Effector memory CD8-positive, alpha-beta T cell (primary cell): ENCODE results near the gene ZP3.
A peak's percentile ranks its signal among the peaks of the same experiment; 100 is the strongest.
"Not testable (repeated sequence)": the region's sequence is repeated elsewhere in the genome, so short reads cannot be mapped to it uniquely, and the experiment has no call there.

Source experiments
- ATAC-seq: fragments of 150-1000 bp; cut with Tn5 transposase; replicated peaks from 2 replicates; pipeline ENCODE4 v1.10.0; 2021; ENCODE audit warnings: mild to moderate bottlenecking, moderate library complexity
- DNase-seq, 3 experiments: peaks; one replicate each; pipeline ENCODE4 v3.0.0; 2021
- H3K27ac Mint-ChIP-seq, 2 donors: one replicate each; pipeline ENCODE4 v1.8.0; 2022; ENCODE audit warnings: mild to moderate bottlenecking in 2 of 2, mixed read lengths in 2 of 2, moderate library complexity in 2 of 2
- H3K27me3 Mint-ChIP-seq, 2 donors: one replicate each; pipeline ENCODE4 v1.8.0; 2022; ENCODE audit warnings: mixed read lengths in 2 of 2
- H3K36me3 Mint-ChIP-seq: one replicate; pipeline ENCODE4 v1.8.0; 2022; ENCODE audit warnings: mild to moderate bottlenecking, moderate library complexity, mixed read lengths; ENCODE audit not compliant: insufficient read depth
- H3K4me1 Mint-ChIP-seq, 2 donors: one replicate each; pipeline ENCODE4 v1.8.0; 2022; ENCODE audit warnings: low read depth in 2 of 2, mixed read lengths in 2 of 2
- H3K4me3 Mint-ChIP-seq, 2 donors: one replicate each; pipeline ENCODE4 v1.8.0; 2022; ENCODE audit warnings: mild to moderate bottlenecking in 2 of 2, mixed read lengths in 2 of 2, moderate library complexity in 2 of 2
- H3K9me3 Mint-ChIP-seq, 2 donors: one replicate each; pipeline ENCODE4 v1.8.0; 2022; ENCODE audit warnings: mixed read lengths in 2 of 2

ZP3 gene

DNA sequence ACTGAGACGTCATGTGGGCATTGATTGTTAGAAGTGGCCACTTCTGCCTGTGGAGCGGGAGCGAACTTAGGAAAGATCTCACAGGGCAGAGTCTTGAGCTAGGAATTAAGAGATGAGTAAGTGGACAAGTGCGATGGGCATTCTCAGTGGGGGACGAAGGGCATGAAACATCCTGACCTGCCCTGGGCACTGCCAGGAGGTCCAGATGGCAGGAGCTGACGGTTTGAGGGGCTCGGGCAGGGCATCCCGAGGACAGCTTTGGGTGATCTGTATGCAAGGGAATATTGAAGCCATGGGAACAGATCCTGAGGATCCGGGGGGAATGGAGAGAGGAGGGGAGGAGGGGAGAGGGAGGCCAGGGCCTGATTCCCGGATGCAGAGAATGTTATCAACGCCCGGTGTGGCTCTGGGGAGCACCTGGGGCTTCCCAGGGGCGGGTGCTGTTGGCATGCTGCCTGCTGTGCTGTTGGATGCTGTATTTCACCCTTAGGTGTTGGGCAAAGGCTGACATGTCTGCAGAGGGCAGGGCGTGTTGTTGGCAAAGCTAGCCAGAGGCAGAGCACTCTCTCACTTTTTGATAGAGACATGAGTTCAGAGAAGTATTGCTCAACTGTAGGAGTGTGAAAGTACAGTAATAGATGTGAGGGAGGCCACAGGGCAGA is 43.1 kb downstream of the ZP3 start:
- not testable (repeated sequence) for H3K9me3 Mint-ChIP-seq, H3K27ac Mint-ChIP-seq, ATAC-seq, H3K4me3 Mint-ChIP-seq, DNase-seq, H3K27me3 Mint-ChIP-seq, H3K4me1 Mint-ChIP-seq
- peaks cover 16% of the 10 kb centered on the region for H3K36me3 Mint-ChIP-seq

DNA sequence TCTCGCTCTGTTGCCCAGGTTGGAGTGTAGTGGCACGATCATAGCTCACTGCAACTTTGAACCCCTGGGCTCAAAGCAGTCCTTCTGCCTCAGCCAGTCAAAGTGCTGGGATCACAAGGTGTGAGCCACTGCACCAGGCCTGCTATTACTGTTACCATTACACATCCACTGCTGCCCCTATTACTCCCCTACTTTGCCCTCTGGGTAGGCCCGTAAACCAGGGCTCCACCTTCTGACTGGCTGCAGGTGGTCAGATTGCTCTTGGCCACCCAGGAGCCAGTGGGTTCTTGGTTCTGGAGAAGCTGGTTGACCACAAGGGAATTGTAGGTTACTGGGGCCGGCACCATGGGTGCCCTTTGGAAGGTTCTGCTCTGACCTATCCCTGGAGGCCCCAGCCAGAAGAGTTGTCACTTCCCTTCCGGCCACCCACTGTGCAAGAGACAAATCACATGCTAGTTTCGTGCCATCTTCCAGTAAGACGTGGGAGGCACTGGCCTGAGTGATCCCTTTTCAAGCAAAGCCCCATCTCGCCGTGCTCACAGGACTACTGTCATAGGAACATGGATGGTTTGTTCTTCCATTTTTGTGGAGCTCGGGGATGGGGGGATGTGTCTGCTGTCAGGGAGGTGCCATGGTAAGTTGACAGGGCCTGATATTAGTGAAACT is 46.9 kb downstream of the ZP3 start:
- not testable (repeated sequence) for H3K27me3 Mint-ChIP-seq, DNase-seq, H3K9me3 Mint-ChIP-seq, H3K4me3 Mint-ChIP-seq, ATAC-seq, H3K4me1 Mint-ChIP-seq, H3K27ac Mint-ChIP-seq
- peaks cover 19% of the 10 kb centered on the region for H3K36me3 Mint-ChIP-seq

DNA sequence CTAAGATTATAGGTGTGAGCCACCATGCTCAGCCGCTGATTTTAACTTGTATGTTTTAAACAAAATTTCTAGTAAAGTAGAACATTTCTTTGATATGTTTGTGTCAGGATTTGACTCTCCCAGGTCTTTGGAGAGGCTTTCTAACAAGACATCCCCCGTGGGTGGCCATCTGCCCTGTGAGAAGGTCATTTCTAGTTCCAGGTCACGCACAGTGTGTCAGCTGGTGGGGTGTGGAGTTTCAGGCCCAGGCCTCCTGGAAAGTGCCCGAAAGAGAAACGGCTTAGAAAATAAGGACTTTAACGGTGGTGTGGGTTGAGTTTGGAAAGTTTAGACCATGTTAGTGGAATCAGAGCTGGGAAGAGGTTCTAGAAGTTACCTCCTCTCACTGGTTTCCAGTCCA is 48.3 kb downstream of the ZP3 start:
- H3K27me3 Mint-ChIP-seq, H3K4me3 Mint-ChIP-seq, H3K9me3 Mint-ChIP-seq, H3K27ac Mint-ChIP-seq, H3K4me1 Mint-ChIP-seq, DNase-seq, ATAC-seq: not testable (repeated sequence)
- H3K36me3 Mint-ChIP-seq = peaks cover 18% of the 10 kb centered on the region

DNA sequence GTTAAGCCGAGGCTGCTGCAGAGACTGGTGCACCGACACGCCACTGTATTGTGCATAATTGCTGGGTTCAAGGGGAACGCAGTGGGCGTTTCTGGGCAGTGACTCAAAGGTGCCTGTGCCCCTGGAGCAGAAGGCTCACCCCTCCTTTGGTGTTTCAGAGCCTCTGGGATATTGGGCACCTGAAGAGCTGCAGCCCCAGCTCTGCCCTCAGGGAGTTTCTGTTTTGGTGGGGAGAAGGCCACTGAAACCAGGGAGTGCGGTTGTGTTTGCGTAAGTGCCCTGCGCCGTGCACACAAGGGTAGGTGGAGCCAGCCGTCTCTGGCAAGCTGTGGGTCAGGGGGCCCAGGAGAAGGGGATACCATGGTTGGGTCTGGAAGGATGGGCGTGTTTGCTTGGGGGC is 51.5 kb downstream of the ZP3 start:
- H3K27me3 Mint-ChIP-seq, H3K4me3 Mint-ChIP-seq, ATAC-seq, H3K9me3 Mint-ChIP-seq, H3K4me1 Mint-ChIP-seq, H3K27ac Mint-ChIP-seq, DNase-seq: not testable (repeated sequence)
- H3K36me3 Mint-ChIP-seq = peaks cover 13% of the 10 kb centered on the region

DNA sequence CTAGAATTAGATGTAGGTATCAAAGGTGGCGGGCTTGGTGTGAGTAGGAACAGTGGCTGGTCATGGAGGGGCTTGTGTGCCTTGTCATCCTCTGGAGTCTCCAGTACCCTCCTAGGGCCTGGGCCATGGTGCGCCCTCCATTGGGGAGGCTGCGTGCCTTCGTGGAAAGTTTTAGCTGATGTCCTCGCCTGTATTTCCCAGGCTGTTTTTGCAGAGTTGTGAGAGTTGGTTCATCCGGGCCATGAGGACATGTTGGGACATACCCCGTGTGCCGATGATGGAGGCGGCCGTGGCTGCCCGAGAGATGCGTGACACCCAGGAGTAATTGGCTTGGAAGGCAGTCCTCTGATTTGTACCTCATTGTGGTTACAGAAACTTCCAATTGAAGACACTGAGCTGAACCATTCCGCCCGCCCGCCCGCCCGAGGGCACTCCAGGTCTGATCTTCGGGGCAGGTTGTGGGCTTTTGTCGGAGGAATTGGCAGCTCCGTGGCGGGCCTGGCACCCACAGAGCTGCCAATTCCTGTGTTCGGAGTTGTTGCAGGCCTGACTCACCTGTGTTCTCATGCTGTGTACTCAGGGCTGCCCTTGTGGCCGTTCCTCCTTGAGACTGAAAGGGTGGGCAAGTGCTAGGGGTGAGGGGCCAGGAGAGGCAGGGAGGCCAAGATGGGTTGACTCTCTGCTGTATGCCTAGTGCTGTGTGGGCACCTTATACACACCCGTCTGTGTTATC is 52.2 kb downstream of the ZP3 start:
- not testable (repeated sequence) for H3K27me3 Mint-ChIP-seq, H3K9me3 Mint-ChIP-seq, H3K4me3 Mint-ChIP-seq, DNase-seq, ATAC-seq, H3K27ac Mint-ChIP-seq, H3K36me3 Mint-ChIP-seq, H3K4me1 Mint-ChIP-seq

DNA sequence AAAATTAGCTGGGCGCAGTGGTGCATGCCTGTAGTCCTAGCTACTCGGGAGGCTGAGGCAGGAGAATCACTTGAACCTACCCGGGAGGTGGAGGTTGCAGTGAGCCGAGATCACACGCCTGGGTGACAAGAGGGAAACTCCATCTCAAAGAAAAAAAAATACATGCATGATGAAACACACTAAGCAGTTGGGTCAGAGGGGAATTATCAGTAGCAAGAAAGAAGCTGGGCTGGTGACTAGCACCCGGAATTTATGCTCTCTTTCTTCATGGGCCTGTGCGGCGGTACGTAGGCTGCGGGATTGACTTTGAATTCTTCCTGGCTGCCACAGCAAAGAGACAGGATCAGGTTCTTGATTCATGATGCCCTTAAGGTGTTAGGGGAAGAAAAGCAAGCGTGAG is 54.9 kb downstream of the ZP3 start:
- H3K27me3 Mint-ChIP-seq, H3K4me1 Mint-ChIP-seq, DNase-seq, ATAC-seq, H3K36me3 Mint-ChIP-seq, H3K4me3 Mint-ChIP-seq, H3K9me3 Mint-ChIP-seq: not testable (repeated sequence)
- peak overlapping the region in 1 of 2 donors; percentile 29 for H3K27ac Mint-ChIP-seq

DNA sequence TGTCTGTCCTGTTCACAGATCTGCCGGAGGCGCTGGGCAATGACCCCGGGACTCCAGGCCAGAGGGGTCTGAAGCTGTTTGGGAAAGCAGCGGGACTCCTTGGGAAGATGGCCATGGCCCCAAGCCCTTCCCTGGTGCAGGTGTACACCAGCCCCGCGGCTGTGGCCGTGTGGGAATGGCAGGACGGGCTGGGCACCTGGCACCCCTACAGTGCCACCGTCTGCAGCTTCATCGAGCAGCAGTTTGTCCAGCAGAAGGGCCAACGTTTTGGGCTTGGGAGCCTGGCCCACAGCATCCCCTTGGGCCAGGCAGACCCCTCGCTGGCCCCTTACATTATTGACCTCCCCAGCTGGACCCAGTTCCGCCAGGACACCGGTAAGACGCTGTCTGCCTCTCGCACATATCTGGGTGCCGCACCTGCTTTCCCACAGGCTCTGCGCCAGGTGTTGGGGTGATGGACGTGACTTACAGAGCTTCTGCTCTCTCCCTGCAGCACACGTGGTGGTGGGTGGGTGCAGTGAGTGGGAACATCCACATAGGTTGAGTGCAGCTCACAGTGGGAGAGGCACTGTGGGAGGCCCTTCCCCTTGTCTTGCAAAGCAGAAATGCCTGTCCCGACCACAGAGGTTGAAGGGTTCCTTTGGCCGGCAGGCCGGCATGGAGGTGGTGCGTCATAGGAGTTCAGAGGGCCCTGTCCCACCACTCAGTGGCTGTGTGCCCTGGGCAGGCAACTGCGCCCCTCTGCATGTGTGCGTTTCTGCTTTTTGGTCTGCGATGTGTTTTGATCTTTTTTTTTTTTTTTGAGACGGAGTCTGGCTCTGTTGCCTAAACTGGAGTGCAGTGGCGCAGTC is 55.9 kb downstream of the ZP3 start:
- H3K36me3 Mint-ChIP-seq, H3K4me1 Mint-ChIP-seq, H3K9me3 Mint-ChIP-seq, H3K4me3 Mint-ChIP-seq, H3K27me3 Mint-ChIP-seq, H3K27ac Mint-ChIP-seq, DNase-seq, ATAC-seq: not testable (repeated sequence)

DNA sequence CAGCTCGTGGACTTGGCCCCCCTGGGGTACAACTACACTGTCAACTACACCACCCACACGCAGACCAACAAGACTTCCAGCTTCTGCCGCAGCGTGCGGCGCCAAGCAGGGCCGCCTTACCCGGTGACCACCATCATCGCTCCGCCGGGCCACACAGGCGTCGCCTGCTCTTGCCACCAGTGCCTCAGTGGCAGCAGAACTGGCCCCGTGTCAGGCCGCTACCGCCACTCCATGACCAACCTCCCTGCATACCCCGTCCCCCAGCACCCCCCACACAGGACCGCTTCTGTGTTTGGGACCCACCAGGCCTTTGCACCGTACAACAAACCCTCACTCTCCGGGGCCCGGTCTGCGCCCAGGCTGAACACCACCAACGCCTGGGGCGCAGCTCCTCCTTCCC is 57.9 kb downstream of the ZP3 start:
- H3K27ac Mint-ChIP-seq, DNase-seq, H3K36me3 Mint-ChIP-seq, ATAC-seq, H3K9me3 Mint-ChIP-seq, H3K27me3 Mint-ChIP-seq, H3K4me3 Mint-ChIP-seq, H3K4me1 Mint-ChIP-seq: not testable (repeated sequence)

DNA sequence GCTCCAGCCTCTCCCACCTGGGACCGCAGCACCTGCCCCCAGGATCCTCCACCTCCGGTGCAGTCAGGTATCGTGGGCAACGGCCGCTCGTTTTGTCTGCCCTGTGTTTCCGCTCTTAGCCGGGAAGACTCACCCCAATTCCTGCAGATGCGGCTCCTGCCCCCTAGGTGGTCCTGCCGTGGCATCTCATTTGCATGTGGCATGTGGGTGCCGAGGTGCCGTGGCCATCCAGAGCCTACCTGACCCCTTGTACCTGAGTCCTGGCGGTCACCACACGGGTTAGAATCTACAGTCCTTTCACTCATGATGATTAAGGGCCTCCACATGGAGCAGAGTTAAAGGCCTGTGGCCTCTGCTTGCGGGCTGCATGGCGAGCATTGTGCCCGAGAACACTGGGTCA is 58.3 kb downstream of the ZP3 start:
- not testable (repeated sequence) for H3K4me1 Mint-ChIP-seq, H3K9me3 Mint-ChIP-seq, H3K36me3 Mint-ChIP-seq, DNase-seq, ATAC-seq, H3K27ac Mint-ChIP-seq, H3K27me3 Mint-ChIP-seq, H3K4me3 Mint-ChIP-seq

DNA sequence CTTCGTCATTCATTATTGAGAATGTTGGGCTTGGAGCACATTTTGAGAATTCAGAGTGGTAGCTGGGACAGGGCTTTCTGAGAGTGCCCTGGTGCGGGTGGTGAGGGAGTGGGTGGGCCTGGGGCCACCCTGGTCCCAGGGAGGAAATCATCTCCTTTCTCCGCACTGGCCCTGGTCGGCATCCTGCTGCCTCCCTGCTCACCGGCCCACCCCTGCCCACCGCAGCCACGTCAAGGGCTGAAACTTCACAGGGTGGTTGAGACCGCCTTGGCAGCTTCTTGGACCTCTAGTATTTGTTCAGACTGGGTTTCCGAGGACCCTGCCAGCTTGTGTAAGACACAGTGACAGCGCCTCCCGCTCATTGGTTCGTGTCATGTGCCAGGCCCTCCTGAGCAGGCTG is 59.7 kb downstream of the ZP3 start:
- not testable (repeated sequence) for ATAC-seq, DNase-seq, H3K27ac Mint-ChIP-seq, H3K9me3 Mint-ChIP-seq, H3K36me3 Mint-ChIP-seq, H3K4me3 Mint-ChIP-seq, H3K27me3 Mint-ChIP-seq, H3K4me1 Mint-ChIP-seq

DNA sequence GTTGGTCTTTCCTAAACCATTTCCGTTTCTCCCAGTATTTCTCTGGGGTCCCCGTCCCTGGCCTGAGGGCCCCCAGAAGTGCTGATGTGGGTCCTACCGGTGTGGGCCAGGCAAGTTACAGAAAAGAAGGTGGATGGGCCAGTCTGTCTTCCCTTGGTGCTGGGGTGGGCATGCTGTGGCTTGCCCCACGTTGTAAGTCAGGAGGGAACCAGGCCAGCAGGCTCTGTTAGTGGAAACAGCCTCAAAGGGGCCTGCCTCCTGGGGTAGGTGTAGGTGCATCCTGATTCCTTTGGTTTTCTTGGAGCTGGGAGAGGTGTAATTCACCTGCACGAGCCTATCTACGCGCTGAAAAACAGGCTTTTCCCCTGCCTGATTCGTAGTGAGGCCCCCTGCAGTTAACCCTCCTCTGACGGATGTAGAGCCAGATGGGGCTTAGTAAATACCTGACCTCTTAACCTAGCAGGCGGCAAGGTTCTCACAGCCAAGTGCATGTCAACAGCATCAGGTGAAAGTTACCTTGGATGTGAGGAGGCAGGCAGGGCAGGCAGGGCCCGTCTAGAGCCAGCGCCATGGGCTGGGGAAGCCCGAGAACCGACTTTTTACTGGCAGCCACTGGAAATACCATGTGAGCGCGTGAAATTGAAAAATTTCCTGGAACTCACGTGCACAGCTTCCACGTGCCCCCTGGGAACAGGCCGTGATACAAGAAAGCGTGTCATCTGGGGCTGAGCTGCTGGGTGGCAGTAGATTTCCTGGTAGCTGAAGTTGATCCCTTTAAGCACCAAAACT is 61.3 kb downstream of the ZP3 start:
- H3K4me1 Mint-ChIP-seq, DNase-seq, H3K4me3 Mint-ChIP-seq, H3K27me3 Mint-ChIP-seq, H3K36me3 Mint-ChIP-seq, H3K9me3 Mint-ChIP-seq: not testable (repeated sequence)
- peak; percentile 7 for ATAC-seq
- peak overlapping the region in 1 of 2 donors; percentile 65 for H3K27ac Mint-ChIP-seq

DNA sequence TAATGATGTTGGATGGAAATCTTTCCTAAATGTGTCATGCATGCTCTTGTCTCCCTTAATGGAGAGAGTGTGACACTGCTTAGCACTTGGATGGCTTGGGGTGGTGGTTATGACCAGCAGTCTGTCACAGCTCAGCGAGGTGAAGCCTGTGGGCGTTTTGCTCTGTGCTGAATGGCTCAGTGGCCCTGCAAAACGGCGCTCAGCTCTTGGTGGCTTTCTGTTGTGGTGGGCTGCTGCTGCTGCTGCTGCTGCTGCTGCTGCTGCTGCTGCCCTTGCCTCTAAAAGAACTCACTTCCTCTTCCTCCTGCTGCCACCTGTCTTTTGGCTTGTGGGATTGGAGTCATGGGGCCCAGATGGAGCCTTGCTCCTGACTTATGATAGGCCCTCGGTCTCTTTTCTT is 61.9 kb downstream of the ZP3 start:
- ATAC-seq = peak; percentile 98
- H3K4me3 Mint-ChIP-seq = peak overlapping the region in 1 of 2 donors; percentile 14
- not testable (repeated sequence) for H3K27me3 Mint-ChIP-seq, DNase-seq, H3K36me3 Mint-ChIP-seq, H3K9me3 Mint-ChIP-seq, H3K4me1 Mint-ChIP-seq
- H3K27ac Mint-ChIP-seq = peak overlapping the region in 1 of 2 donors; percentile 65

DNA sequence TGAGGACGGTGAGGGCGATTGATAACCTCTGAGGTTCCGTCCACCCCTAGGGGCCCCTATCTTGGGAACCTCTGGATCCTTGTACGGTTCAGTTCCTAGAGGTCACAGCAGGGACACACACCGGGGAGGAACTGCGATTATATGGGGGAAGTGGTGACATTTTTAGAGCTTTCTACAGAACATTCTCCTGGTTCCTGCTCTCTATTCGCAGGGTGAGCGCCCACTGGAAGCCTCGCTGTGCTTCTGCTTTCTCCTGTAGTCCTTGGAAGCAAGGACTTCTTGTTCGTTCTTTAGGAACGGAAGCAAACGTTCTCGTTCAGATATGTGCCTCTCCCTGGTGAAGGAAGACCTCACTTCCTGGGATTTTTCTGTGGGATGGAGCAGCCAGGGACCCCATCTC is 63.2 kb downstream of the ZP3 start:
- ATAC-seq, H3K27ac Mint-ChIP-seq: not testable (repeated sequence)

More for the DNA sequence above, 63.2 kb downstream of the ZP3 start:
- H3K36me3 Mint-ChIP-seq, H3K27me3 Mint-ChIP-seq, H3K4me3 Mint-ChIP-seq, H3K4me1 Mint-ChIP-seq, DNase-seq, H3K9me3 Mint-ChIP-seq: not testable (repeated sequence)
